Activated CD4-positive, alpha-beta T cell treated with anti-CD3 and anti-CD28 coated beads, Interleukin-2, Interleukin-4, amounts not matched to agents 100 ng/mL and 50 ng/mL, durations not matched to agents 16 hours and 8 hours (primary cell): ENCODE results near the gene SORD.
"Not testable (repeated sequence)": the region's sequence is repeated elsewhere in the genome, so short reads cannot be mapped to it uniquely, and the experiment has no call there.

ENCODE experiments used
- DNase-seq: peaks from one replicate; pipeline ENCODE4 v3.0.0-alpha.2; 2020; ENCODE audit warnings: low spot score

SORD gene

DNA sequence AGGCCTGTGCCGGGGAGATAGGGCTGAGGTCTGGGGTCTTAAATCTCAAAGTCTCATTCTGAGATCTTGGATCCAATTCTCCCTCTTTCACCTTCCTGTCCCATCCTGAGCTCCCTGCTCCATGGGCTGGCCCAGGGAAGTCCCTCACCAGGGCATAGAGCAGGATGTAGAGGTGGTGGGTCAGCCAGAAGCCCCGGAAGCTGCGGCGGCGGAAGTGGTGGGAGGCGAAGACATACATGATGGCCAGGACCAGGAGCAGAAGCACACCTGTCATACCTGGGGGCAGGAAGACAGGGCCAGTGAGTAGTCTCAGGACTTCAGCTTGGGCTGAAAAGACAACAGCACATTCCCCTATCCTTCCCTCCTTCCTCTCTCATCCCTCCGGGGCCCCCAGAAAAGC, 74.5 kb downstream of the SORD start:
- DNase-seq: no peak

DNA sequence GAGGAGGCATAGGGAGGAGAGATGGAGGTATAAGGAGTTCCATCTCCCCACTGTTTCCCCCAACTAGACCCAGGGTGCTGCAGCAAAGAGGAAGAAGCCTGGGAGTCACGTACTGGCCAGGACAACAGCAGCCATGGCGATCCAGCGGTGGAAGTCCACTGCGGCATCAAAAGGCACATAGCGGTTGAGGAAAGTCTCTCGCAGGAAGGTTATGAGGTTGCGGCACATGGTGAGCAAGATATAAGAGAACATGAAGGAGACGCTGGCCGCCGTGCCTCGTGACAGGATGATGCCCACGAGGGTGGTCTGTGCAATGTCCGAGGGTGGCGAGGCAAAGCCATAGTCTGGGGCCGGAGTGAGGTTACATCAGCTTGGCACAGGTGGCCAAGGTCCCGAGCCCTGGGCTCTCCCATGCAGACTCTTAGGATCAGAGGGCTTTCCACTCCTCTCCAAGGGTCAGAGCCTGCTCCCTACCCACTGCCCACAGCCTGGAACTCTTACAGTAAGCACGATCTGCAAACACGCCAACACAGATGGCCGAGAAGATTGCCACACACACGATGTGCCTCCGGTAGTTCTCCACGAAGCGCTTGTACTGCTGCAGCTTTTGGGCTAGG, 76.7 kb downstream of the SORD start:
- DNase-seq: no peak

DNA sequence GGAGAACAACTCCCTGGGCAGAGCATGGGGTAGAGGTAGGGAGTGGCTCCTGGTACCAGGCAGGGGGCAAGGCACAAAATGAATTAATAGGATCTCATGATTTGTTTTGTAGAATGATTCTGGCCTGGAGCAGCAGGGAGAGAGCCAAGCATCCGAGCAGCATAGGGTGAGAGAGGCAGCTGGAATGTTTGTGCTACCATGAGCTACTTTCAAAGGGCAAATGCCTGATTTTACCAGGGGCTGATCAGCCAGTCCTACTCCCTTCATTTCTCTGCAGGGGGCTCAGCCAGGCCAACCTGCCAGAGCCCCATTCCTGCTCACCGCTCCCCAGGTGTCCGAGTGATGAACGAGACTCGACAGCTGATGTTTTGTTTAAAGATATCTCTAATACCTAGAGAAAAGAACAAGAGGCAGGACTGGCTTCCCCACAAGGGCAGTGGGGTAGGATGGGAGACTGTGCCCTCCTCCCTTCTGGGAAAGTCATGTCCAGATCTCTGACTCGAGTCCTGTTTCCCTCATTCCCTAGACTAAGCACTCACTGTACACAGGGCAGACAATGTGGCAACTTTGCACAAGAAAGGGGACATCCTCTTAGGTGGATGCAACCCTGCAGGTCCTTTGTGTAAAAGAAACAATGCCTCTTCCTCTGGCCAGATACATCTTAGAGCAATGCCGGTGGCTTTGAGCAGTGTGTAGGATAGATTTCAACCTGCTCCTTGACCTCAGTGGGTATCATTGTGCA, 78.1 kb downstream of the SORD start:
- no peak for DNase-seq

DNA sequence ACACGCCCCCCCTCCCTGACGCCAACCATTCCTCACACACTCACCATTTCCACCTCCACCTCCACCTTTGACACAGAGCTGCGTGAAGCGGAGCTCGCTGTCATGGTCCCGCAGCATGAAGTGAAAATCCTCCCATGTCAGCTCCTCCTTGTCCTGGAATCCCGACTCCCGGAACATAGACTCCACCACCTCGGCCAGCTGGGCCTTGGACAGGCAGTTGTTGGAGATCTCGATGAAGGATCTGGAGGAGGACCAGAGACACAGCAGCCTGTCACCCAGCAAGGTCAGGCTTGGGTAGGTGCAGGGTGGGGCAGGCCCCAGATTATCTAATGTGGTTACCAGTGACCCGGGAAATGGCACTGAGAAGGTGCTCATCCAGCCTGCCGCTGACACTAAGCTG, 78.8 kb downstream of the SORD start:
- no peak for DNase-seq

DNA sequence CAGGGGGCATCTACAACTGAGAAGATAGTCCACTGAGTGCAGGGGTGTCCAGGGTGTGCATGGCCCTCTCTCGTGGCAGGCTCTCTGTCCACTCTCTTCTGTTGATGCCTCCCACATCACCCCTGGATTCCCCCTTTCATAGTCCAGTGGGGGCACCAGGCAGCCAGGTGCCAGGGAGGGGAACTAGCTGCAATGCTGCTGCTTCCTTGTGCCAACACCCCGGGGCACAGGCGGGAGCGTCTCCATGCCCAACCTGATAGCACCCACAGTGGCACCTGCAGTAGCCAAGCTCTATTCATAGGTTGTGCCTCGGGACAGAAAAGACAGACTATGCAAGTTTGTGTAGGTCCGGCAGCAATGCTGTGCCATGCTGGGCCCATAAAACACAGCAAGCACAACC, 79.2 kb downstream of the SORD start:
- DNase-seq: no peak

DNA sequence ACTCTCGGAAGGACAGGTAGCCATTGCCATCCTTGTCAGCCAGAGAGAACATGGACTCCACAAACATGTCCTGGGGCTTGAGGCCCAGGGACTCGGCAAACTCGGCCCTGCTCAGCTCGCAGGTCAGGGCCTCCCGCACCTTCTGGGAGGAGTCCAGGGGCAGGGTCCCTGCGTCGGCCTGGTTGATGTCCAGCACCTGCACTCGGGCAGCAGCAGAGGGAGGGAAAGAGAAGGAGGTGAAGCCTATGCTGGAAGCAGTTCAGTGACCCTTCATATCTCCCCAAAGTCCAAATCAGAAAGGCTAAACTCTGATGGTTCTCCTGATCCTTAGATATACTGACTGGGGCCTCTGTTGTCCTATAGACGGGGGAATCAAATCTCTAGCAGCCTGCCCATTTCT, 81.2 kb downstream of the SORD start:
- DNase-seq: not testable (repeated sequence)

DNA sequence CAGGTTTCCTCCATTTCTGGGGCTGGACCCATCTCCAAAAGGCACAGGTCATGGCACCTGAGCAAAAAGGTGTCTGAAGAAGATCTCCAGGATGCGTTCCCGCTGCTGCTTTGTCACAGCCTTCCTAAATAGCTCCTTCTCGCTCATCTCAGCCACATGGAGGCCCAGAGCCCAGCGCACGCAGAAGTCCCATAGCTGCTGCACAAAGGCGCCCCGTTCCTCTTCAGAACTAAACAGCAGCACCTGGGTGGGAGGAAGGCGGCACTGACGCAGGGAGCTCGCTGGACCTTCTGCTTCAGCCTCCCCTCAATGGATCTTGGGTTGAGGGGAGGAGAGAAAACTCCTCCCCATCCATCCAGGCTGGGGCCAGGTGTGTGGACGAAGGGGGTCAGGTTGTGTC, 82.6 kb downstream of the SORD start:
- no peak for DNase-seq

DNA sequence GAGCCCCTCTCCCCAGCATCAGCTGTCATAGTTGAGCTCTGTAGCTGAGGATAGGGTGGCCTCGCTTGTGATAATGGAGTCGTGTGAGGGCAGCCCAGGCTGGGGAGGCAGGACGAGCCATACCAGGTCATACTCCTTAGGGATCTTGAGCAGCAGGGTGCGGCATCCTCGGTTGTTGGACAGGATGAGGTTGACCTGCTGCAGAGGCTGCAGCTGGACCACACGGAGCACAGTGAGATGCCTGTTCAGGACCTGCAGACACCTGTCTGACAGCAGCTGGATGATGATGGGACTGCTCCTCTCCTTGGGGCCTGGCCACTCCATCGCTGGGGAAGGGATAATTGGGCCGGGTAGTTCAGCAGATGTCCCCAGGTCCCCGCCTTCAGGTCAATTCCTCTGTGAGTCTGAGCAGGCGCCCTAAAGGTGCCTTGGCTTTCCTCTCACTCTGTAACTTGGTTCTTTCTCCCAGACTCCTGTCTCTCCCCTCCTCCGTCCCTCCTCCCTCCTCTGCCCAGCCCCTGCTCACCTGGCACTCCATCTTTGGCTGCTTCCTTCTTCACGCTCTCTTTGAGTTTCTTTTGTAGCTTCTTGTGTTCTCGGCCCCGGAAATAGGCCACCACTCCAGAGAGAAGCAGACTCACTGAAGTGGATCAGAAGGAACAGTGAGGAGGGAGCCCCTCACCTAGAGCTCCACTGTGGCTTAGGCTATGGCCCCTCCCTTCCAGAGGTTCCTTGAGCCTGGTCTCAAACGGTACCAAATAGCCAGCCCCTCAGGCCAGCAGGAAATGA, 83.2 kb downstream of the SORD start:
- no peak for DNase-seq

DNA sequence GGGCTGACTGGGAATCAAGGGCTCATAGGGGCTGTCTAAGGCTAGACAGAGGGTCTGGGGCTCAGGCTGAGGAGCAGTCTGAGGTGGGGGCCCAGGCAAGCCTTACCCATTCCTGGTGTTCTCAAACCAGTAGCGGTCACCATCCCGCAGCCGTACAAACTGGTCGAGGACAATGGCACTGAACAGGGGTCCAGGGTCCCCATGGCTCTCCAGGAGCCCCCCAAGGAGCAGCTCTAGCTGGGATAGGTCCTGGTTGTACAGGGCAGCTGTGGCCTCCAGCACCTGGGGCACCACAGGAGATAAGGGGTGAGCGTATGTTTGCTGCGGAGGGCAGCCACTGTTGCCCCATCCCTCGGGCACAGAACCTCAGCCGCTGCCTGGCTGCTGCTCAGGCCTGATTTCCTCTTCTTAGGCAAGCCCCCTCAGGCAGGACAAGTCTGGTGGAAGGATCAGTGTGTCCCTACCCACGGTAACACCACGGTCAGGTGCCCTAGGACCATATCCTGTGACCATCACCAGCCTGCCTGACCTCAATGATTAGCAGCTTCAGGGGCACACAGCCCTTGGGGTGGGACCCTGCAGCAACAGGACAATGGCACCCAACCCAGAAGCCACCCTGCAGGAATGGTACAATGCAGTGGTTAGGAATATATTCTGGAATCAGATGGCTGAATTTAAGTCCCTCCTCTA, 85.1 kb downstream of the SORD start:
- DNase-seq: no peak

DNA sequence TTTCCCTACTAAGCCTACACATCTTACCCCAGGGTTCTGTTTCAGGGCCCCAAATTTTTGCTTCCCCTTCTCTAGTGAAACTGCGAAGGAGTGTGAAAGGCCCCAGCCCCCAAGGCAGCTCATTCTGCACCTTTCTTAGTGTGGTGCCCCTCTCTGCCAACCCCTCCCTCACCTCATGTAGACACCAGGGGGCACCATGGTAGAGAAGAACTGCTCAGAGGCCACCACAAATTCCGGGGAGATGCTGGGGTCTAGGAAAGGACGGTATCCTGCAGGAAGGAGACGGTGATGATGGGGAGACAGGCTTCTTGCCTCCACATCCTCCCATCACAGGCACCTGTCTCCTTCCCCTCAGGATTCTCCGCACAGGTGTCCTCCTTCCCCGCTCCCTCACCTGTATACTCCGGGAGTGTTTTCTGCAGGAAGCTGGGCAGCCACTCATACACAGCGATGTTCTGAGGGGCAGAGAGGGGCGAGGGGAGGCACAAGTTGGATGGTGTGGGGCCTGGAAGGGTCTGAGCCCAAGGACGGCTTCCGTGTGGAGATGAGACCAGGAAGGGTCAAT, 87.3 kb downstream of the SORD start:
- no peak for DNase-seq

DNA sequence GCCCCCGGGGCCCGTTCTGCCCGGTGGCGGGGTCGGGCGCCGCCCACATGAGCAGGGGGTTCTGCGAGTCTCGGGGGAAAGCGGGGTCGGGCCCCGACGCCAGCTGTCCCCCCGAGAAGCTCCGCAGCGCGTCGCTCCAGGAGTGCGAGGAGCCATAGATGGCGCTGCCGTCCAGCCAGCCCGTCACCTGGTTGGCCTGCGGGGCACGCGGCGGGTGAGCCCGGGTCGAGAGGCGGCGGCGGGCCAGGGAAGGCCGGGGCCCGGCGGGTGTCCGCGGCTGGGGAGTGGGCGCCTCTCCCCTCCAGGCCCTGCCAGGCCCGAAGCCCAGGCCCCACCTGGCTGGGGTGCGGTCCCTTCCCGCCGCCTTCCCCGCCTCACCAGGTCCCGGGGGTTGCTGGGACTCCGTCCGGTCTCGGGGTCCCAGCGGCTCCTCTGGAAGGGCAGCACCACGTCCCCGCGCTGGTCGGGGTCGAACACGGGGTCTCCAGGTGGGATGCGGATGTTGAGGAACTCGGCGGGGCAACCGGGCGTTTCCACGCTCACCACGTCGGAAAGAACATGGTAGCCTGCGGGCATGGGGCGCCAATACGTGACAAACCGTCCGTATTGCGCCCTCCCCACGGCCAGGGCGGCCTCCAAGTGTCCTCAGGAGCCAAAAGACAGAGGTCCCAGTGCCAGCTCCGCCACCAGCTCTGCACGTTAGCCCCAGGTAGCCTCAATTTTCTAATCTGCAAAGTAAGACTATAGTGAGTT, 88.6 kb downstream of the SORD start:
- DNase-seq: no peak

DNA sequence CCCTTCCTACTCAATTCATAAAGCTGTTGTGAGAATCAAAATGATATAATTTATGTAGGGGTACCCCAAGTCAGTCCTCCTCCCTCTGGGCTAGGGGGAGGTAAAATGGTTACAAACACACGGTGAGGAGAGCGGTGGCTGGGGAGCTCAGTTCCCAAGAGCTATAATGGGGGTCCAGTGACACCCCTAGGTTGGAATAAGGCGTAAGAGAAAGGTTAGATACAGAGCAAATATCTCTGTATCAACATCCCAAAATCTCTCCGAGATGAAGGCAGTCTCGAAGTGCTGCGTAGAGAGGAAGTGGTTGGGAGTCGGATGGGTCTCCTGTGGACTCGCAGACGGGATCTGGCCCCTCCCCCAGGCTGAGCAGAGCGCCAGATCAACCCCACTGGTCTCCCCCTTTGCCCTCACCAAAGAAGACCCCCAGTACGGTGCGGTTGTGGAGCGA, 89.2 kb downstream of the SORD start:
- DNase-seq: no peak

DNA sequence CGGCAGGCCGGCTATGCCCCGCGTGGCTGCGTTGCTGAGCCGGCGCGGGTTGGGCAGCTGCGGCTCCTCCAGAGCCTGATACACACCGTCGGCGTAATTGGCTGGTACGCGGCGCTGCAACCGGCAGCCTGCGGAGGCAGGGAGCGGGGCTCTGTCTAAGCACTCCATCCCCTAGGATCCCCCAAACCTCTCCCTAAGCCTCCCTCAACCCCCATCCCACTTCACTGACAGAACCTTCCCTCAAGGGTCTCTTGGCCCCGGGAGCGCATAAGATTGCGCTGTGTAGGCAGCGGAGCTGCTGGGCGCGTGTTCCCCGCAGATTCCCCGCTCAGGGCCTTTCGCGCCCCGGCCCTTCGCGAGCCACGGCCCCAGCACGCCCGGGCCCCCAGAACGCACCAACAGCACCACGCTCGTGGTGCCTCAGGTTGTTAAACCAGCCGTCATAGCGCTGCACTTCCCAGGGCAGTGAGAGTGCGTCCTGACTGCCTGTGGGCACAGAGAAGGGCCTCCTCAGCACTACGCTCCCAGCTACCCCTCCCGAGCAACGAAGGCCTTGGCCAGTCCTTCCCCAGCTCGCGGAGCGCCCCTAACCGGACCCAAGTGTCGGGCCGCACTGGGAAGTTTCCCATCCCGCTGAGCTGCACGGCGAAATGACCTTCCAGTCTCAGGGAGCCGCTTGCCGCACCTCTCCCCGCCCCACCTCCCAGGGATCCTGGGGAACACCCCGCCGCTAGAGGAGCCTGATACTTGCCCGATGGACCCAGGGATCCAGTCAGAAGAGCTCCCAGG, 89.8 kb downstream of the SORD start:
- no peak for DNase-seq

DNA sequence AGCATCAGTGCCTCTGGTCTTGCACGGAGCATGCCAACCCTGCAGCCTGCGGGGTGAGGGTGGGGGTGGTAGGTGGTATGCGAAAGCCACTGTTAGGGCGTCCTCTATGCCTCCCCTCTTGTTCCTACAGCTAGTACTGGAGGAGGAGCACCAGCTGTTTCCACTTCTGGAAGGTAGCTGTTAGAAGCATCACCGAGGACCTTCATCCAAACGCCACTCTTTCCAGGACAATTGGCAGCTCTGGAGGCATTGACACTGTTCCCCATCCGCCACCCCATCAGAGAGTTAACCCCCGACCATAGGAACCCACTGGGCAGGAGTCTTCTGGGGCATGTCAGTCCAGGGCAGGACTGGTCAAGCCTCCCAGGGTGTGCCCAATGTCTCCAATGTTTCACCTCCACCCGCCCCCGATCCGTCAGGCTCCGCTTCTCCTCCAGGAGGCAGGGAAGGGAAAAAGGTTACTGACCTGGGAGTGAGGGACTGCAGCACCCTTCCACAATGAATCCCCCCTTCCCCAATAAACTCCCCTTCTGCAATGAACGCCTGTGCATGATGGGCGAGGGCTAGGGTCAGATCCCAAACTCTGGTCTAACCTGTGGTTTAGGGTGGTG, 90.5 kb downstream of the SORD start:
- no peak for DNase-seq

DNA sequence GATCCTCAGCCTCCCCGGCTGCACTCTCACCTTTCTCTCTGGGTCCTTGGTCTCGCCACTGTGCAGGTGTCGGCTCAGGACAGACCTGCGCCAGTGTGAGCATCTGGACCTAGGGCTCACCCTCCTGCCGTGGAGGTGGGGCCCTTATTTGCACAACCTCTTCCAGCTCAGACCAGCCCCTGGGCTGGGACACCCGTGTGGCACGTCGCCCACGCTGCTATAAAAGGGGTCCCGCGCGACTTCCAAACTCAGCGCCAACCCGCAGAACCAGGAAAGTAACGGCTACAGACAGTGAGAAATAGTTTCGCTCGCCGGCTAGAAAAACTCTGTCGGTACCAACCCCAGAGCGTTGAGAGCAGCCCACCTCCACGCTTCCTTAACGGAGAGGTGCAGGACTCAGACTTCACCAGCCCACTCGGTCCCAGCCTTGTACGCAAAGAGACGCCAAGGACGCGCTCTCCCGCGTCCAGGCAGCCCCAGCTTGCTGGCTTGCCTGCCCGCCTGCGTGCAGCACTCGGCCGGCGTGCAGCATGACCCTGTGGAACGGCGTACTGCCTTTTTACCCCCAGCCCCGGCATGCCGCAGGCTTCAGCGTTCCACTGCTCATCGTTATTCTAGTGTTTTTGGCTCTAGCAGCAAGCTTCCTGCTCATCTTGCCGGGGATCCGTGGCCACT, 91.2 kb downstream of the SORD start, which contains the start of the genes DUOX2 and DUOXA2:
Gene DUOX2, minus strand, starts transcription at position 97 of the 675 bp plus-strand sequence. CDS start 761 bp downstream, outside the sequence.
Gene DUOXA2, plus strand, starts transcription at position 251 of the 675 bp plus-strand sequence. Its CDS starts 280 bp downstream, at position 531.
- no peak for DNase-seq

DNA sequence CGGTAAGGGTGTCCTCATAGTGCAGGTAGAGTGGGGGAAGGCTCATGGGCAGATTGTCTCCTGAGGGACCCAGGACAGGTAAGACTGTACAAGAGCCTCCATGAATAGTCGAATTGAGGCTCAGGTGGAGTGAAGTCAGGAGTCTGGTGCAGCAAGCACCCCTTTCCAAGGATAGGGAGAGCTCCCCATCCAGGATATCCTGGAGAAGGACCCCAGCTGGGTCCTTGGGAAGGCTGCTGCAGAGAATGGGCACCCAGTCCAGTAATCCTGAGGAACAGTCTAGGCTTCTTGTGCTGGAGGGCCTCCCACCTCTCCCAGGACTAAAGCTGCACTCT, 91.7 kb downstream of the SORD start:
- no peak for DNase-seq

DNA sequence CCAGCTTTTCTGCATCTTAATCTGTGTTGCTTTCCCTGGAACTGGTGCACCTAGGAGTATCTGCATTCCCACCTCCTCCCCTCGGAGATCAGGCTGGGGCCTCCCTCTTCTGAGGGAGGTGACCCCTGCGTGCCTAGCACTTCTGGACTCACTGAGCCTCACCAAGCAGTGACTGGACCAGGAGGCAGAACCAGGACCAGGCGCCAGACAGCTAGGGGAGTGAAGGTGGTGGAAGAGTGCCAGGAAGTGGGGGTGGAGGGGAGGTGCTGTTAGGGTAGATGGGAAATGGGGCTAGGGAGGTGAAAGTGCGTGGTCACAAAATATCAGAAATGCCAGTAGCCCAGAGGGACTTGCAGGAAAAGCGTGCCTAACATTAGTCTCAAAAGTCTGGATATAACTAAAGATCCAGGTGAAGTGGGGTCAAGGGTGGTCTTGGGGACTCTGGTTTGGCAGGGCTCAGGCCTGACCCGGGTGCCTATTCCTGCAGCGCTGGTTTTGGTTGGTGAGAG, 92.4 kb downstream of the SORD start:
- DNase-seq: no peak

DNA sequence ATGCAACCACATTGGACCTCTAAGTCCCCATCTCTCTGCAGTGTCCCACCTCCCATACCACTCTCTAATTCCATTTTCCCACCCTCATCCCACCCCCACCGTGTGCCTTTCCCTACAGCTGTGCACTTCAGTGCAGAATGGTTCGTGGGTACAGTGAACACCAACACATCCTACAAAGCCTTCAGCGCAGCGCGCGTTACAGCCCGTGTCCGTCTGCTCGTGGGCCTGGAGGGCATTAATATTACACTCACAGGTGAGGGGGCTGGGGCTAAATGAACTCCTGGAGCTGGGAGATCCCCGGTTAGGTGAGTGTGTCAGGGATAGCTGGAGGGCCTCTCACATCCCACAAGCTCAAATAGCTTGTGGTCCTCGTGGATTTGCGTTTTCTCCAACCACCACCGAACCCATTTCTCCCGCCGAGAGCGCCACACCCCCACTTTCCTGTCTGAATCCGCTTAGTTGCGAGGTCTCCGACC, 93.0 kb downstream of the SORD start:
- no peak for DNase-seq
